WTC11 (cell line): ENCODE data around the gene BABAM2.

Experiments
- ATF2 ChIP-seq: sonication (generic); formaldehyde crosslinking; IDR thresholded peaks from 2 replicates; pipeline ENCODE4 v1.8.1; 2022; ENCODE audit warnings: low read depth, missing genetic modification reagents, borderline replicate concordance
- CDX4 ChIP-seq: fragments of 250-450 bp; sonication (Bioruptor Pico); IDR thresholded peaks from 2 replicates; pipeline ENCODE4 v1.9.0; 2021; ENCODE audit warnings: moderate library complexity, mild to moderate bottlenecking, inconsistent platforms, borderline replicate concordance
- CREB1 ChIP-seq: sonication (generic); formaldehyde crosslinking; IDR thresholded peaks from 2 replicates; pipeline ENCODE4 v1.8.0; 2023; ENCODE audit warnings: mild to moderate bottlenecking, missing genetic modification reagents
- CTCF ChIP-seq: fragments of 200-600 bp; IDR thresholded peaks from 2 replicates; pipeline ENCODE4 v1.8.0; 2022; ENCODE audit warnings: antibody characterized with exemption
- FOXP1 ChIP-seq: sonication (generic); formaldehyde crosslinking; IDR thresholded peaks from 2 replicates; pipeline ENCODE4 v1.8.0; 2022; ENCODE audit warnings: missing genetic modification reagents, mild to moderate bottlenecking, moderate library complexity, borderline replicate concordance
- MAX ChIP-seq: sonication (generic); formaldehyde crosslinking; IDR thresholded peaks from 2 replicates; pipeline ENCODE4 v1.8.0; 2022; ENCODE audit warnings: mild to moderate bottlenecking, missing genetic modification reagents
- NFATC4 ChIP-seq: fragments of 250-450 bp; sonication (Bioruptor Pico); IDR thresholded peaks from 2 replicates; pipeline ENCODE4 v1.9.0; 2021; ENCODE audit warnings: mild to moderate bottlenecking
- PRRX2 ChIP-seq: fragments of 250-450 bp; sonication (Bioruptor Pico); IDR thresholded peaks from 2 replicates; pipeline ENCODE4 v1.8.0; 2021; ENCODE audit warnings: mild to moderate bottlenecking
- TEAD4 ChIP-seq: sonication (generic); formaldehyde crosslinking; IDR thresholded peaks from 2 replicates; pipeline ENCODE4 v1.8.0; 2022; ENCODE audit warnings: mild to moderate bottlenecking, missing genetic modification reagents
- USF2 ChIP-seq: sonication (generic); formaldehyde crosslinking; IDR thresholded peaks from 2 replicates; pipeline ENCODE4 v1.8.1; 2023; ENCODE audit warnings: mild to moderate bottlenecking, missing genetic modification reagents, moderate library complexity
- ZNF121 ChIP-seq: sonication (generic); formaldehyde crosslinking; IDR thresholded peaks from 2 replicates; pipeline ENCODE4 v1.8.0; 2023; ENCODE audit warnings: missing genetic modification reagents
- TF ChIP-seq, protein P1 (sequence below): sonication (generic); formaldehyde crosslinking; IDR thresholded peaks from 2 replicates; pipeline ENCODE4 v1.8.0; 2023; ENCODE audit warnings: mild to moderate bottlenecking, missing genetic modification reagents
- TF ChIP-seq, protein P2 (sequence below): sonication (generic); formaldehyde crosslinking; conservative IDR thresholded peaks from 2 replicates; pipeline ENCODE4 v1.8.1; 2022; ENCODE audit warnings: mild to moderate bottlenecking, missing genetic modification reagents
- TF ChIP-seq, protein P3 (sequence below): sonication (generic); formaldehyde crosslinking; IDR thresholded peaks from 2 replicates; pipeline ENCODE4 v1.8.0; 2022; ENCODE audit warnings: missing genetic modification reagents

GRCh38 chr2:28101892-28102291 lies 211.4 kb downstream of the BABAM2 start:
- TF ChIP-seq MAX (CRISPR knock-in tag) (no peak), CTCF (no peak), USF2 (CRISPR knock-in tag) (no peak), FOXP1 (CRISPR knock-in tag) (no peak), ATF2 (no peak), CREB1 (CRISPR knock-in tag) (no peak), PRRX2 (CRISPR knock-in tag) (no peak), CDX4 (CRISPR knock-in tag) (no peak), TEAD4 (CRISPR knock-in tag) (no peak), NFATC4 (CRISPR knock-in tag) (no peak), ZNF121 (CRISPR knock-in tag) (no peak)
- TF ChIP-seq, protein P1, sequence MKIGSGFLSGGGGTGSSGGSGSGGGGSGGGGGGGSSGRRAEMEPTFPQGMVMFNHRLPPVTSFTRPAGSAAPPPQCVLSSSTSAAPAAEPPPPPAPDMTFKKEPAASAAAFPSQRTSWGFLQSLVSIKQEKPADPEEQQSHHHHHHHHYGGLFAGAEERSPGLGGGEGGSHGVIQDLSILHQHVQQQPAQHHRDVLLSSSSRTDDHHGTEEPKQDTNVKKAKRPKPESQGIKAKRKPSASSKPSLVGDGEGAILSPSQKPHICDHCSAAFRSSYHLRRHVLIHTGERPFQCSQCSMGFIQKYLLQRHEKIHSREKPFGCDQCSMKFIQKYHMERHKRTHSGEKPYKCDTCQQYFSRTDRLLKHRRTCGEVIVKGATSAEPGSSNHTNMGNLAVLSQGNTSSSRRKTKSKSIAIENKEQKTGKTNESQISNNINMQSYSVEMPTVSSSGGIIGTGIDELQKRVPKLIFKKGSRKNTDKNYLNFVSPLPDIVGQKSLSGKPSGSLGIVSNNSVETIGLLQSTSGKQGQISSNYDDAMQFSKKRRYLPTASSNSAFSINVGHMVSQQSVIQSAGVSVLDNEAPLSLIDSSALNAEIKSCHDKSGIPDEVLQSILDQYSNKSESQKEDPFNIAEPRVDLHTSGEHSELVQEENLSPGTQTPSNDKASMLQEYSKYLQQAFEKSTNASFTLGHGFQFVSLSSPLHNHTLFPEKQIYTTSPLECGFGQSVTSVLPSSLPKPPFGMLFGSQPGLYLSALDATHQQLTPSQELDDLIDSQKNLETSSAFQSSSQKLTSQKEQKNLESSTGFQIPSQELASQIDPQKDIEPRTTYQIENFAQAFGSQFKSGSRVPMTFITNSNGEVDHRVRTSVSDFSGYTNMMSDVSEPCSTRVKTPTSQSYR = no peak
- TF ChIP-seq, protein P2, sequence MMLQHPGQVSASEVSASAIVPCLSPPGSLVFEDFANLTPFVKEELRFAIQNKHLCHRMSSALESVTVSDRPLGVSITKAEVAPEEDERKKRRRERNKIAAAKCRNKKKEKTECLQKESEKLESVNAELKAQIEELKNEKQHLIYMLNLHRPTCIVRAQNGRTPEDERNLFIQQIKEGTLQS (CRISPR knock-in tag) = no peak
- TF ChIP-seq, protein P3, sequence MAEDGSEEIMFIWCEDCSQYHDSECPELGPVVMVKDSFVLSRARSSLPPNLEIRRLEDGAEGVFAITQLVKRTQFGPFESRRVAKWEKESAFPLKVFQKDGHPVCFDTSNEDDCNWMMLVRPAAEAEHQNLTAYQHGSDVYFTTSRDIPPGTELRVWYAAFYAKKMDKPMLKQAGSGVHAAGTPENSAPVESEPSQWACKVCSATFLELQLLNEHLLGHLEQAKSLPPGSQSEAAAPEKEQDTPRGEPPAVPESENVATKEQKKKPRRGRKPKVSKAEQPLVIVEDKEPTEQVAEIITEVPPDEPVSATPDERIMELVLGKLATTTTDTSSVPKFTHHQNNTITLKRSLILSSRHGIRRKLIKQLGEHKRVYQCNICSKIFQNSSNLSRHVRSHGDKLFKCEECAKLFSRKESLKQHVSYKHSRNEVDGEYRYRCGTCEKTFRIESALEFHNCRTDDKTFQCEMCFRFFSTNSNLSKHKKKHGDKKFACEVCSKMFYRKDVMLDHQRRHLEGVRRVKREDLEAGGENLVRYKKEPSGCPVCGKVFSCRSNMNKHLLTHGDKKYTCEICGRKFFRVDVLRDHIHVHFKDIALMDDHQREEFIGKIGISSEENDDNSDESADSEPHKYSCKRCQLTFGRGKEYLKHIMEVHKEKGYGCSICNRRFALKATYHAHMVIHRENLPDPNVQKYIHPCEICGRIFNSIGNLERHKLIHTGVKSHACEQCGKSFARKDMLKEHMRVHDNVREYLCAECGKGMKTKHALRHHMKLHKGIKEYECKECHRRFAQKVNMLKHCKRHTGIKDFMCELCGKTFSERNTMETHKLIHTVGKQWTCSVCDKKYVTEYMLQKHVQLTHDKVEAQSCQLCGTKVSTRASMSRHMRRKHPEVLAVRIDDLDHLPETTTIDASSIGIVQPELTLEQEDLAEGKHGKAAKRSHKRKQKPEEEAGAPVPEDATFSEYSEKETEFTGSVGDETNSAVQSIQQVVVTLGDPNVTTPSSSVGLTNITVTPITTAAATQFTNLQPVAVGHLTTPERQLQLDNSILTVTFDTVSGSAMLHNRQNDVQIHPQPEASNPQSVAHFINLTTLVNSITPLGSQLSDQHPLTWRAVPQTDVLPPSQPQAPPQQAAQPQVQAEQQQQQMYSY (CRISPR knock-in tag) = no peak
